Keratinocyte (primary cell): ENCODE results near the gene WBP1L.

ENCODE experiments used
- CTCF ChIP-seq, 3 experiments: IDR thresholded peaks in 1 of 3; conservative IDR thresholded peaks in 1 of 3; optimal IDR thresholded peaks in 1 of 3; 2 replicates in 2 of 3; 3 replicates in 1 of 3; pipeline versions ENCODE3 to v1.5.1; 2011; ENCODE audit warnings: low read length in 3 of 3, mild to moderate bottlenecking in 3 of 3, moderate library complexity in 2 of 3, control low read depth in 1 of 3, inconsistent platforms in 1 of 3; ENCODE audit not compliant: insufficient read depth in 2 of 3; ENCODE audit errors: extremely low read depth in 1 of 3
- EZH2 ChIP-seq: IDR thresholded peaks from one replicate; pipeline ENCODE4 v1.6.1; 2012; ENCODE audit warnings: inconsistent platforms, mild to moderate bottlenecking, low read length, moderate library complexity

- TF ChIP-seq EZH2 (no peak), CTCF (optimal IDR thresholded peaks at IDR 0.05 in 1 of 3, IDR thresholded peaks at IDR 0.05 in 1 of 3, conservative IDR thresholded peaks at IDR 0.05 in 1 of 3; ENCODE audit: extremely low read depth in 1 of 3, insufficient read depth in 2 of 3, low read length in 3 of 3) (no peak)
Measured at GRCh38 chr10:102753718-102754117, 10.0 kb downstream of the WBP1L start.
